ENCODE measurements around the gene ROR2.

Gene ROR2

GRCh38 chr9:91557327-91557726, 392.7 kb downstream of the ROR2 start:
- TF ChIP-seq SIN3A (IDR thresholded peaks at IDR 0.05; ENCODE audit: borderline replicate concordance, insufficient read depth, low read length) = no peak
- TF ChIP-seq POLR2AphosphoS5 (IDR thresholded peaks at IDR 0.05; ENCODE audit: low read depth, low read length) = no peak
- no peak for TF ChIP-seq FOXP2 (optimal IDR thresholded peaks at IDR 0.05; ENCODE audit: borderline replicate concordance, extremely low read depth, extremely low read length, insufficient read depth)
- TF ChIP-seq REST (IDR thresholded peaks at IDR 0.05; ENCODE audit: insufficient read depth in 1 of 2, low read depth in 2 of 2, low read length in 2 of 2) = no peak
- no peak for TF ChIP-seq TAF1 (IDR thresholded peaks at IDR 0.05; ENCODE audit: borderline replicate concordance, insufficient read depth, low read length)

- no peak for TF ChIP-seq TAF1 (IDR thresholded peaks at IDR 0.05; ENCODE audit: borderline replicate concordance, insufficient read depth, low read length)
- no peak for TF ChIP-seq REST (IDR thresholded peaks at IDR 0.05; ENCODE audit: insufficient read depth in 1 of 2, low read depth in 2 of 2, low read length in 2 of 2)
- no peak for TF ChIP-seq FOXP2 (optimal IDR thresholded peaks at IDR 0.05; ENCODE audit: borderline replicate concordance, extremely low read depth, extremely low read length, insufficient read depth)
- TF ChIP-seq SIN3A (IDR thresholded peaks at IDR 0.05; ENCODE audit: borderline replicate concordance, insufficient read depth, low read length) = no peak
- no peak for TF ChIP-seq POLR2AphosphoS5 (IDR thresholded peaks at IDR 0.05; ENCODE audit: low read depth, low read length)
Observed at GRCh38 chr9:91555132-91555531, 394.9 kb downstream of the ROR2 start.

GRCh38 chr9:91549177-91549576, 400.9 kb downstream of the ROR2 start:
- TF ChIP-seq POLR2AphosphoS5 (IDR thresholded peaks at IDR 0.05; ENCODE audit: low read depth, low read length) (no peak), FOXP2 (optimal IDR thresholded peaks at IDR 0.05; ENCODE audit: borderline replicate concordance, extremely low read depth, extremely low read length, insufficient read depth) (no peak), TAF1 (IDR thresholded peaks at IDR 0.05; ENCODE audit: borderline replicate concordance, insufficient read depth, low read length) (no peak), SIN3A (IDR thresholded peaks at IDR 0.05; ENCODE audit: borderline replicate concordance, insufficient read depth, low read length) (no peak)

- no peak for TF ChIP-seq FOXP2 (optimal IDR thresholded peaks at IDR 0.05; ENCODE audit: borderline replicate concordance, extremely low read depth, extremely low read length, insufficient read depth)
- no peak for TF ChIP-seq REST (IDR thresholded peaks at IDR 0.05; ENCODE audit: insufficient read depth in 1 of 2, low read depth in 2 of 2, low read length in 2 of 2)
- TF ChIP-seq POLR2AphosphoS5 (IDR thresholded peaks at IDR 0.05; ENCODE audit: low read depth, low read length) = no peak
- no peak for TF ChIP-seq TAF1 (IDR thresholded peaks at IDR 0.05; ENCODE audit: borderline replicate concordance, insufficient read depth, low read length)
- TF ChIP-seq SIN3A (IDR thresholded peaks at IDR 0.05; ENCODE audit: borderline replicate concordance, insufficient read depth, low read length) = no peak
Observed at GRCh38 chr9:91547081-91547480, 402.9 kb downstream of the ROR2 start.

GRCh38 chr9:91546574-91546973, 403.5 kb downstream of the ROR2 start:
- no peak for TF ChIP-seq FOXP2 (optimal IDR thresholded peaks at IDR 0.05; ENCODE audit: borderline replicate concordance, extremely low read depth, extremely low read length, insufficient read depth)
- no peak for TF ChIP-seq POLR2AphosphoS5 (IDR thresholded peaks at IDR 0.05; ENCODE audit: low read depth, low read length)
- TF ChIP-seq TAF1 (IDR thresholded peaks at IDR 0.05; ENCODE audit: borderline replicate concordance, insufficient read depth, low read length) = no peak

- TF ChIP-seq SIN3A (IDR thresholded peaks at IDR 0.05; ENCODE audit: borderline replicate concordance, insufficient read depth, low read length) (no peak), FOXP2 (optimal IDR thresholded peaks at IDR 0.05; ENCODE audit: borderline replicate concordance, extremely low read depth, extremely low read length, insufficient read depth) (no peak), POLR2AphosphoS5 (IDR thresholded peaks at IDR 0.05; ENCODE audit: low read depth, low read length) (no peak), REST (IDR thresholded peaks at IDR 0.05; ENCODE audit: insufficient read depth in 1 of 2, low read depth in 2 of 2, low read length in 2 of 2) (no peak), TAF1 (IDR thresholded peaks at IDR 0.05; ENCODE audit: borderline replicate concordance, insufficient read depth, low read length) (no peak)
Observed at GRCh38 chr9:91541734-91542133, 408.3 kb downstream of the ROR2 start.
